Panc1 (cell line): ENCODE data around the gene DNPEP. TPM values are rescaled to one million over a fixed set of nuclear protein-coding genes. Genes with fewer than 3 reads are reported as not detected.

Experiments used
- ATAC-seq: fragments of 200-7000 bp; cut with Tn5 transposase; 2 replicates; pipeline ENCODE4 v1.9.1; 2020; ENCODE audit warnings: mild to moderate bottlenecking, moderate library complexity
- BruUV-seq: library from RNA; stranded (reverse); fragments of 400-500 nt; replicated peaks from 2 replicates; lab custom pipeline; 2021; lab: Mats Ljungman, UMichigan
- CTCF ChIA-PET: fragments of 300-600 bp; sonication (Branson Sonifier 250); formaldehyde crosslinking; loops from one replicate; lab custom pipeline; 2022; ENCODE audit warnings: antibody characterized with exemption; lab: Charles Lee
- POLR2A ChIA-PET: fragments of 300-600 bp; sonication (Branson Sonifier 250); formaldehyde crosslinking; loops from one replicate; lab custom pipeline; 2022; ENCODE audit warnings: antibody characterized with exemption; lab: Charles Lee
- DNase-seq: peaks from one replicate; pipeline ENCODE4 v3.0.0-alpha.2; 2010; ENCODE audit warnings: low read depth, low spot score
- H3K27ac ChIP-seq: 2 replicates; pipeline ENCODE4 v1.5.1; 2011; ENCODE audit warnings: mild to moderate bottlenecking, low read length, inconsistent platforms
- H3K27me3 ChIP-seq: fragments of 200-500 bp; sonication (Bioruptor generic); 2 replicates; pipeline ENCODE4 v1.6.0; 2014; ENCODE audit warnings: low read length, inconsistent platforms; ENCODE audit not compliant: control insufficient read depth, insufficient read depth
- H3K36me3 ChIP-seq: fragments of 200-500 bp; sonication (Bioruptor generic); 2 replicates; pipeline ENCODE4 v1.5.1; 2014; ENCODE audit warnings: inconsistent platforms, mild to moderate bottlenecking, low read length, moderate library complexity; ENCODE audit not compliant: control insufficient read depth, insufficient read depth
- H3K4me1 ChIP-seq: 2 replicates; pipeline ENCODE4 v1.5.1; 2011; ENCODE audit warnings: inconsistent platforms, mild to moderate bottlenecking, low read length, moderate library complexity; ENCODE audit not compliant: control insufficient read depth, insufficient read depth
- H3K4me3 ChIP-seq, 2 experiments: 2 replicates each; pipeline ENCODE4 v1.5.1; 2011 to 2012; ENCODE audit warnings: low read depth in 2 of 2, low read length in 2 of 2, mild to moderate bottlenecking in 2 of 2, inconsistent platforms in 1 of 2, moderate library complexity in 1 of 2
- H3K9me3 ChIP-seq: fragments of 200-500 bp; sonication (Bioruptor generic); 2 replicates; pipeline ENCODE4 v1.5.1; 2014; ENCODE audit warnings: low read depth, mild to moderate bottlenecking, inconsistent platforms, low read length, moderate library complexity; ENCODE audit not compliant: control insufficient read depth, insufficient read depth
- POLR2AphosphoS5 ChIP-seq: IDR thresholded peaks from 2 replicates; pipeline ENCODE4 v1.6.1; 2012; ENCODE audit warnings: mild to moderate bottlenecking, low read depth, low read length, moderate library complexity
- SIN3A ChIP-seq: IDR thresholded peaks from 2 replicates; pipeline ENCODE4 v1.6.1; 2012; ENCODE audit warnings: low read depth, mild to moderate bottlenecking, low read length, moderate library complexity, borderline replicate concordance; ENCODE audit not compliant: insufficient read depth
- TCF7L2 ChIP-seq: IDR thresholded peaks from 2 replicates; pipeline ENCODE4 v1.6.1; 2011; ENCODE audit warnings: mild to moderate bottlenecking, low read depth, low read length, inconsistent platforms
- in situ Hi-C: cut with HindIII; loops from 2 replicates; pipeline ENCODE4 v1.10.0; 2016; ENCODE audit warnings: low sequenced_read_pairs, low pct_unique_long_range_greater_than_20kb
- intact Hi-C: fragments of 100-400 bp; cut with micrococcal nuclease; formaldehyde crosslinking; loops from one replicate; pipeline ENCODE4 v1.10.0; 2022; ENCODE audit not compliant: unreplicated experiment
- total RNA-seq: library from RNA; stranded (reverse); gene quantifications from one replicate; pipeline ENCODE4 v1.2.1, GENCODE V29; 2021; ENCODE audit not compliant: unreplicated experiment
- TF ChIP-seq, protein P1 (sequence below): fragments of 450-650 bp; IDR thresholded peaks from 2 replicates; pipeline ENCODE4 v1.5.1; 2017; ENCODE audit warnings: mild to moderate bottlenecking
- TF ChIP-seq, protein P2 (sequence below), 2 experiments: IDR thresholded peaks; 2 replicates each; pipeline ENCODE4 v1.6.1; 2011 to 2012; ENCODE audit warnings: low read depth in 2 of 2, control low read depth in 1 of 2, low read length in 1 of 2, mild to moderate bottlenecking in 1 of 2, moderate library complexity in 1 of 2; ENCODE audit not compliant: insufficient read depth in 1 of 2

Gene DNPEP
- total RNA-seq, 1 experiment from 2014 or later, result 107 TPM

DNA sequence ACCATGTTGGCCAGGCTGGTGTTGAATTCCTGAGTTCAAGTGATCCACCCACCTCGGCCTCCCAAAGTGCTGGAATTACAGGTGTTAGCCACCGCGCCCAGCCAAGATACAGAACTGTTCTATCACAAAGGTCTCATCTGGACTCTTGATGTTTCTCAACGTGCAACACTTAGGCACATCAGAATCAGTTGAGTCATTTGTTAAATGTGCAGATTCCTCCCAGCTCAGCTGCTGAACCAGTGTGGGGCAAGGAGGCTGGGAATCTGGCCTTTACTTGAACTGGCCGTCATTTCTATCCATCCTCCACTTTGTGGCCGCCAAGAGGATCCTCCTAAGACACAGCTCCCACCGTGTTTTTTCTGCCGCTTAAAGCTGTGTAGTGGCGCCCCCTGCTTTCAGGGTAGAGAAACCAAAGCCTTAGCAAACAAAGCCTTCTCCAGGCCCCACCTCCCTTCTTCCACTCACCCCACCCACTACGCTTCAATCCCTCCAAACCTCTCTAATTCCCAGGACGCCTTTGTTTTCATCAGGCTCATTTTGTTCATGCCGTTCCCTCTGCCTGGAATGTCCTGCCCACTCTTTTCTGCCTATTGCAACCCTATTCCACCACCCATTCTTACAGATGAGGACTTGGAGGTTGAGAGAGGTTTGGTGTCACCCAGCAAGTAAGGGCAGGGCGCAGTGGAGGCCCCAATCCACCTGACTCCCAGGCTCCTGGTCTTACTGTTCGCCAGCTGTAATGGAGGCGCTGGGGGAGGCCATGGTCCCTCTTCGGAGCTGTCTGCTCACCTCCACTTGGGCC is 46.2 kb upstream of the DNPEP start:
- DNase-seq, result no peak
- intact Hi-C loops (no loop called here), in situ Hi-C loops (no loop called here)
- Histone ChIP-seq H3K36me3 (no peaks in the 10 kb centered on the region), H3K27me3 (no peaks in the 10 kb centered on the region), H3K4me1 (no peaks in the 10 kb centered on the region), H3K4me3 (no peak overlapping the region), H3K27ac (no peak overlapping the region), H3K9me3 (no peaks in the 10 kb centered on the region)
- BruUV-seq, result no TSS peak
- ChIA-PET CTCF (interaction anchor here (0.5 to 0.7 kb wide), 2 partner anchors 19 to 144 kb away, joined by 3 read pairs; no protein-coding TSS in a partner anchor), POLR2A (no interaction called here)
- ATAC-seq, result no peak
- TF ChIP-seq POLR2AphosphoS5, result no peak
- TF ChIP-seq, protein P1, sequence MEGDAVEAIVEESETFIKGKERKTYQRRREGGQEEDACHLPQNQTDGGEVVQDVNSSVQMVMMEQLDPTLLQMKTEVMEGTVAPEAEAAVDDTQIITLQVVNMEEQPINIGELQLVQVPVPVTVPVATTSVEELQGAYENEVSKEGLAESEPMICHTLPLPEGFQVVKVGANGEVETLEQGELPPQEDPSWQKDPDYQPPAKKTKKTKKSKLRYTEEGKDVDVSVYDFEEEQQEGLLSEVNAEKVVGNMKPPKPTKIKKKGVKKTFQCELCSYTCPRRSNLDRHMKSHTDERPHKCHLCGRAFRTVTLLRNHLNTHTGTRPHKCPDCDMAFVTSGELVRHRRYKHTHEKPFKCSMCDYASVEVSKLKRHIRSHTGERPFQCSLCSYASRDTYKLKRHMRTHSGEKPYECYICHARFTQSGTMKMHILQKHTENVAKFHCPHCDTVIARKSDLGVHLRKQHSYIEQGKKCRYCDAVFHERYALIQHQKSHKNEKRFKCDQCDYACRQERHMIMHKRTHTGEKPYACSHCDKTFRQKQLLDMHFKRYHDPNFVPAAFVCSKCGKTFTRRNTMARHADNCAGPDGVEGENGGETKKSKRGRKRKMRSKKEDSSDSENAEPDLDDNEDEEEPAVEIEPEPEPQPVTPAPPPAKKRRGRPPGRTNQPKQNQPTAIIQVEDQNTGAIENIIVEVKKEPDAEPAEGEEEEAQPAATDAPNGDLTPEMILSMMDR, result no peak; the same call in 1 of the 2 replicates
- TF ChIP-seq TCF7L2, result no peak
- TF ChIP-seq, protein P2, sequence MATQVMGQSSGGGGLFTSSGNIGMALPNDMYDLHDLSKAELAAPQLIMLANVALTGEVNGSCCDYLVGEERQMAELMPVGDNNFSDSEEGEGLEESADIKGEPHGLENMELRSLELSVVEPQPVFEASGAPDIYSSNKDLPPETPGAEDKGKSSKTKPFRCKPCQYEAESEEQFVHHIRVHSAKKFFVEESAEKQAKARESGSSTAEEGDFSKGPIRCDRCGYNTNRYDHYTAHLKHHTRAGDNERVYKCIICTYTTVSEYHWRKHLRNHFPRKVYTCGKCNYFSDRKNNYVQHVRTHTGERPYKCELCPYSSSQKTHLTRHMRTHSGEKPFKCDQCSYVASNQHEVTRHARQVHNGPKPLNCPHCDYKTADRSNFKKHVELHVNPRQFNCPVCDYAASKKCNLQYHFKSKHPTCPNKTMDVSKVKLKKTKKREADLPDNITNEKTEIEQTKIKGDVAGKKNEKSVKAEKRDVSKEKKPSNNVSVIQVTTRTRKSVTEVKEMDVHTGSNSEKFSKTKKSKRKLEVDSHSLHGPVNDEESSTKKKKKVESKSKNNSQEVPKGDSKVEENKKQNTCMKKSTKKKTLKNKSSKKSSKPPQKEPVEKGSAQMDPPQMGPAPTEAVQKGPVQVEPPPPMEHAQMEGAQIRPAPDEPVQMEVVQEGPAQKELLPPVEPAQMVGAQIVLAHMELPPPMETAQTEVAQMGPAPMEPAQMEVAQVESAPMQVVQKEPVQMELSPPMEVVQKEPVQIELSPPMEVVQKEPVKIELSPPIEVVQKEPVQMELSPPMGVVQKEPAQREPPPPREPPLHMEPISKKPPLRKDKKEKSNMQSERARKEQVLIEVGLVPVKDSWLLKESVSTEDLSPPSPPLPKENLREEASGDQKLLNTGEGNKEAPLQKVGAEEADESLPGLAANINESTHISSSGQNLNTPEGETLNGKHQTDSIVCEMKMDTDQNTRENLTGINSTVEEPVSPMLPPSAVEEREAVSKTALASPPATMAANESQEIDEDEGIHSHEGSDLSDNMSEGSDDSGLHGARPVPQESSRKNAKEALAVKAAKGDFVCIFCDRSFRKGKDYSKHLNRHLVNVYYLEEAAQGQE (IDR thresholded peaks at IDR 0.05; ENCODE audit: insufficient read depth in 1 of 2, low read depth in 2 of 2, low read length in 1 of 2), result no peak
- no peak for TF ChIP-seq SIN3A

DNA sequence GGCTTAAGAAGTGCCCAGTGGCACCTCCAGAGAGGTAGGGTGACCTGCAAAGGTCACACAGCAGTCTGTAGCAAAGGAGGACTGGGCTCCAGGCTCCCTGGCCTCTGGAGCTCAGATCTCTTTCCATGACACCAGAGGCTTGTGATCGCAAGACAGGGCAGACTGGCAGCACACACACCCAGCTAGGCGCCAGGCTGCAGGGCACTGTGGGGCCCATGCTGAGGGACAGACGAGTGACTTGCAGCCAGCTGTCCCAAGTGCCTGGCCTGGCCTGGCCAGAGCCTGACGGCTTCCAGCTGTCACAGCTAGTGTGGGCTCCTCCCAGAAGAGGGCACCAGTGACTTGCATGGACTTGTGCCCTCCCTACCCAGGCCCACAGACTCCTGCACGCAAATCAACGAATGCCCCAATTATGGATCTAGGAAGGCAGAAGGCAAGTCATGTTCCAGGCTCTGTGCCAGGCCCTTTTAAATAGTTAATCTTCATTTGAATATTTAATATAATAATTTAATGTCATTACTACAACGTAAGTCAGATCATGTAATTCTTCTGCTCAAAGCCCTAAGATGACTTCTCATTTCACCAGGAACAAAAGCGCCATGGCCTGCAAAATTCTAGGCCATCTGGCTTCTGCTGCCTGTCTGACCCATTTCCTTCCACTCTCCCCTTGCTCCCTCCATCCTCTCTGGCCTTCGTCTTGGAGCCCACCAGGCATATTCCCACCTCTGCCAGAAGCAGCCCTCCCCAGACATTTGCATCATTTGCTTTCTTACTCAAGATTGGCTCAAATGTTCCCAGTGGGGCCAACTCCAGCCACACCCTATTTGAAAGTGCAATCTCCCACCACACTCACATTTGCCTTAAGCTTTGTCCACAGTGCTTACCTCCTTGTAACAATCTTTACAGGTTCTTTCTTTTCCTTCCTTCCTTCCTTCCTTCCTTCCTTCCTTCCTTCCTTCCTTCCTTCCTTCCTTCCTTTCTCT is 43.2 kb upstream of the DNPEP start:
- in situ Hi-C loops, result no loop called here
- H3K36me3 ChIP-seq, result no peaks in the 10 kb centered on the region
- no peaks in the 10 kb centered on the region for H3K27me3 ChIP-seq
- intact Hi-C loops, result no loop called here
- no TSS peak for BruUV-seq
- H3K4me1 ChIP-seq, result no peaks in the 10 kb centered on the region
- no peaks in the 10 kb centered on the region for H3K9me3 ChIP-seq
- DNase-seq (no peak), ATAC-seq (peak; percentile 97)
- TF ChIP-seq, protein P1, result peak; percentile 80
- TF ChIP-seq, protein P2 (IDR thresholded peaks at IDR 0.05; ENCODE audit: insufficient read depth in 1 of 2, low read depth in 2 of 2, low read length in 1 of 2), result no peak
- TF ChIP-seq SIN3A (no peak), POLR2AphosphoS5 (no peak), TCF7L2 (no peak)
- H3K27ac ChIP-seq, result no peak overlapping the region
- CTCF ChIA-PET, result interaction anchor here (0.6 to 1.6 kb wide), 4 partner anchors 11 to 100 kb away, joined by 3 to 9 read pairs (median 6); no protein-coding TSS in a partner anchor
- H3K4me3 ChIP-seq, result no peak overlapping the region
- POLR2A ChIA-PET, result interaction anchor here (0.6 kb wide), 1 partner anchor 24 kb away, joined by 5 read pairs; no protein-coding TSS in a partner anchor
